GM21390 (cell line): ENCODE measurements around the gene PI4KB.

Experiments
- ATAC-seq: cut with Tn5 transposase; IDR thresholded peaks from one replicate; pipeline ENCODE4 v1.9.1; 2021; ENCODE audit not compliant: unreplicated experiment

PI4KB gene

DNA sequence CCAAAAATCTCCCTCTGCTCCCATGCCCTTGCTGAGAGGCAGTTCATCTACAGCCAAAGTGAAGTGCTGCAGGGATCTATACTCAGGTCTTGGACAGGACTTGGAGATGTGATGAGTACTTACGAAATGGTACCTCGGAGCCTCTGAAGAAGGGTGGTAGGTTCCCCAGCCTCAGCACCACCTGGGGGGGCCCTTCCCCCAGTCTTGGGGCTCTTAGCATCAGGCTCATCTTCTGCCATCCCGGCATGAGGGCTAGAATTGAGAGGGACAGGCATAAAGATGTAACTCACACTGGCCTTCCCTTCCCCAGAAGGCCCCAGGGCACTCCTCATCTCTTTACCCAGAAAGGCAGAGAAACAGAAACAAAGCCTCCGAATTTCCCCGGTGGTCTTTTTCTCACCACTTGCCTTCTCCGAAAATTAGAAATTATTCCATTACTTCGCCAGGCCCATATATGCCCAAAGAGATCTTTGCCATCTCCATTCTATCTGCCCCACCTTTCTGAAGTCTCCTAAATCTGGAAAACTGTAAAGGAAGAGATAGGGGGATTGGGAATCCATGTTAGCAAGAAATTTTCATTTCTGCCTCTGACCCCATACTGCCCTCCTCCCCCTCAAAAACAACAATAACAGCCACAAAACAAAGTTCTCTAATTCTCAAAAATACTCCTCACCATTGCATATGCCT is 19.0 kb upstream of the PI4KB start:
- no peak for ATAC-seq

GRCh38 chr1:151344291-151344690 is 17.1 kb upstream of the PI4KB start:
- ATAC-seq, result no peak

DNA sequence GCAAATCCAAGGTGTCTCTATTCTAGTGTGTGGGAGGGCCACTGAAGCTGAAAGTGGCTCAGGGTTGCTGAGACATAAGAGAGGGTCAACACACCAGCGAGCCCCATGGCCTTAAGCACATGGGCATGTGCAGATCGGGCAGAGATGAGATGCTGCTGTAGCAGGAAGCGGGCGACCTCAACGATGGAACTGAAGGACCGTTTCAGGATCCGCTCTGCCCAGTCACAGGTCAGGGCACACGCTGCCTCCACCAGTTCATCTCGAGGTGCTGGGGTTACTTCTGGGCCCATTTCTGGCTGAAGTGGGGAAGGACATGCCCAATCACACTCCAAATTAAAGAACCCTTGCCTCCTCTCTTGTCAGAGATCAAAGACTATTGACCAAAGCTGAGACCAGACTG is 16.4 kb upstream of the PI4KB start:
- ATAC-seq, result no peak

GRCh38 chr1:151342569-151342968 is 15.4 kb upstream of the PI4KB start:
- ATAC-seq, result no peak

GRCh38 chr1:151342021-151342420 is 14.8 kb upstream of the PI4KB start:
- ATAC-seq, result no peak

- no peak for ATAC-seq
Observed at GRCh38 chr1:151340870-151341754, 13.9 kb upstream of the PI4KB start.

DNA sequence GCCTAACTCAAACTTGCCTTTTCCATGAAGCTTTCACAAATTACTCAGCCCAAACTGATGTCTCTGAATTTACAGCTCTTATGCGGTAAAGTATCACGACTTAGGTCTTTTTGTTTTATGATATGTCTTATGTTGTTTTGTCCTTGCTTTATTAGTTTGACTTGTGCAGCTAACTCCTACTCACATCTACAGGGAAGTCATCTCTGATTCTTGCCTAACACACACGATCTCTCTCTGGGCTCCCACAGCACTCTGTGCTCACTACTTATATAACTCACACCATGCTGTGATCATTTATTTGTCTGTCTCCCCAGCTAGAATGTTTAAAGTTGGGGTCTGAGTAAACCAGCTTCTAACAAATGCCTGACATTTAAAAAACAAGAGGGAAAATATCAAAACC is 9.3 kb upstream of the PI4KB start:
- ATAC-seq, result no peak

DNA sequence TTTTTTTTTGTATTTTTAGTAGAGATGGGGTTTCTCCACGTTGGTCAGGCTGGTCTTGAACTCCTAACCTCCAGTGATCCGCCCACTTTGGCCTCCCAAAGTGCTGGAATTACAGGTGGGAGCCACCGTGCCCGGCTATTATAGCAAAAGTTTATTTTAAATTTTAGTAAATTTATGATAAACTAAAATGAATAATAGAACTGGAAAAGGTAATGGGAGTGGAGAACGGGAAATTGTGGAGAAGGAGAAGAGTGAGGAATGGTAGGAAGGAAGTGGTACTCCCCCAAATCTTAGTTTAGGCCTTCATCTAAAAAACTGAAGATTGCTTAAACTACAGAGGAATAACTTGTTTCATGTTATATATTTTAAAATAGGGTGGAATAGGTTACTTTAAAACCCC is 7.6 kb upstream of the PI4KB start:
- ATAC-seq, result no peak

GRCh38 chr1:151327903-151328674 is 873 bp upstream of the PI4KB start:
- peak; percentile 12 for ATAC-seq

DNA sequence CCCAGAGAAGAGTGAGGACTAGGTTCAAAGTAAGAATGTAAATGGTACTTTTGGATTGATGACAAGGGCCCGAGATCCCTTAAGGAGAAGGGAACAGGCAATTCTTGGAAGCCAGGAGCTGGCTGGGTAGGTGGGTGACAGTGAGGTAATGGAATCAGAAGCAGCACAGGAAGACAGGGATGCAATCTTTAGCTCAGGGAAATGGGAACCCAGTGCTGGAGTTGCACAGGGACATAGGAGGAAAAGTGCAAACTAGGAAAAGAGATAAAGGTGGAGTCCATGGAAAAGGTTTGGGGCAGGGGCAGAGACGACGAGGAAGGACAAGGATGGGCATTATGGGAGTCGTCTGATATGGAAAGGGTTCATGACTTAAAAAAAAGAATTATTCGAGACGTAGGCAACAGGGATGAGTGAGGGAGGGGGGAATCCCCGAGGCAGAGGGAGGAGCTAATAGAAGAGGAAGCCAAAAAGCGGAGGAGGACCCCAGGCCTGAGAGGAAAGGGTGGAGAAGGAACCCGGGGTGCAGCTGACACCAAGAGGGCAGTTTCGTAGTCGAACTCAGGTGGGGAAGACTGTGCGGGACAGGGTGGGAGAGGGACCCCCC is 495 bp downstream of the PI4KB start:
- ATAC-seq, result peak; percentile 40

GRCh38 chr1:151325646-151326429 is 1.4 kb downstream of the PI4KB start:
- no peak for ATAC-seq

DNA sequence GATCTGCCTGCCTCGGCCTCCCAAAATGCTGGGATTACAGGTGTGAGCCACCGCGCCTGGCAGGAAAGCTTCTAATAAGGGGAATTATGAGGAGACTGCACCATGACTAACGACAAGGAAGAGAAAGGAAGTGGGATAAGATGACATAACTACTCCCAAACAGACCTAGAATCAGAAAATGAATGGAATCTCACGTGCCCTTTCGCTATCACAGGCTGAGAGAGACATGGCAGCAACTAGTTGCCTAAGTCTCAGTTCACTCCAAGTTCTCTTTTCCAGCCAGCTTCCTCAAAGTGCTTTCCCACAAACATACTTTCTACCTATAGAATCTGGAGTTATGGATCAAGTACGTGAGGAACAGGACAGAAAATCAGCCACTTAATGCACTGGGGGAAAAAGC is 2.0 kb downstream of the PI4KB start:
- no peak for ATAC-seq

DNA sequence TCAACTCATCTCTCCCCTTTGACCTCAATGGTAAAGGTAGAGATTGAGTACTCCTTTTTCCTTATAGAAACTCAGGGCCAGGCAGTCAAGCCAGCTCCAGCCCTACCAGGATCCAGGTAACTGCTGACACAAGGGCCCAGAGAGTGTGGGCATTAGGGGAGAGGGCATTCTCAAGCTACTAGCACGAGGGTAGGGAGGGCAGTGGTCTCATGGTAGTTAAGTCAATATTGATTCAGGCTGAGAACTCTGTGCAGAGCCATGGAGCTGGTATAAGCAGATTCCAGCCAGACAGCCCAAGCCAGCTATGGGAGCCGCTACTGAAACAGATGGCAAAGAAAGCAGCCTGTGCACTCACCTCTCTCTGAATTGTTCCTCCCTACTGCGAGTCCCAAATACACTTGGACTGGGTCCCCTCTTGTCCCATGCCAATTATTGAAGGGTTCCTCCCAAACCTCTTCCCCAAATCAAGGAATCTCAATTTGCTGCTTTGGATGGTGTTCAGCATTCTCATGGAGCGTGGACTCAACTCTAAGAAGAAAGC is 2.8 kb downstream of the PI4KB start:
- no peak for ATAC-seq

- no peak for ATAC-seq
Observed at GRCh38 chr1:151318975-151319374, 8.2 kb downstream of the PI4KB start.

DNA sequence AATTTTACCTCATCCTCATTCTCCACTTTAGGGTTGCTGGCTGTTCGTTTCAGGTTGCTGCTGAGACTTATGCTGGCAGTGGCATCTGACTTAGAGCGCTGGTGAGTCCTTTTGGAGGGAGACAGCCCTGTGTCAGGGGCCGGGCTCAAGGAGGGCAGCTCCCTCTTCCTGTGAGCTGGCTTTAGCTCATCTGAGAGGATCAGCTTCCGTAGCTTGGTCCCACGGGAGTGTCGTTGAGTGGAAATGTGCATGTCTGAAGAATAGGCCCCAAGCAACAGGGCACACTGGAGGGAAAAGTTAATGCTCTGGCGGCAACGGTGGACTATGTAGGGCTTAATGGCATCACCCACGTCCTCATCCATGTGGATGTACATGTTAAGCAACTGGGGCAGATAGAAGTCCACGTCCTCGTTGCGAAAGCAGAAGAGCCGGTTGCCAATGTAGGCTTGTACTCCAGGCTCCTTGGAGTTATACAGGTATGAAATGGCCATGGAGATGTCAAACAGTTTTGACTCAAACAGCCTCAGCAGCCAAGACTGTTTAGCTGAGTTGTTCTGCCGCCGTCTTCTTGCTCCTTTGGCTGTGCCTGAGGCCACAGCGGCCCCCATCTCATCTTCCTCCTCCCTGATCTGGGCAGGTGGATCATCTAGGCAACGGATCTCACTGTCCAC is 11.5 kb downstream of the PI4KB start:
- no peak for ATAC-seq

GRCh38 chr1:151314137-151314875 is 12.9 kb downstream of the PI4KB start:
- ATAC-seq, result no peak

GRCh38 chr1:151313501-151313900 is 13.7 kb downstream of the PI4KB start:
- ATAC-seq, result no peak

DNA sequence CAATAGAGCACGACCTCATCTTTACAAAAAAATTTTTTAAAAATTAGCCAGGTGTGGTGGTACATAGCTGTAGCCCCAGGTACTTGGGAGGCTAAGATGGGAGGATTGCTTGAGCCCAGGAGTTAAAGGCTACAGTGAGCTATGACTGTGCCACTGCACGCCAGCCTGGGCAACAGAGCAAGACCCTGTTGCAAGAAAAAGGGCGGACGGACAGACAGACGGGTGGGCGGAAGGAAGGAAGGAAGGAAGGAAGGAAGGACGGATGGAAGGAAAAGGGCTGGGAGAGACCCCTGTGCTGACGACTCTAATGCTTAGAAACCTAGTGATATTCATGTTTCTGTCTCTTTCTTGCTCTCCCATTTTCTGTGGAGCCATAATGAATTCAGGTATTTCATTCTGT is 14.4 kb downstream of the PI4KB start:
- no peak for ATAC-seq

GRCh38 chr1:151312411-151312810 is 14.8 kb downstream of the PI4KB start:
- ATAC-seq, result no peak
